ENCODE measurements around the gene PICK1. TPM values are rescaled to one million over a fixed set of nuclear protein-coding genes. Genes with fewer than 3 reads are reported as not detected.

The PICK1 gene
- total RNA-seq, 2 donors from 2014 or later = 15.7 to 17.5 TPM

DNA sequence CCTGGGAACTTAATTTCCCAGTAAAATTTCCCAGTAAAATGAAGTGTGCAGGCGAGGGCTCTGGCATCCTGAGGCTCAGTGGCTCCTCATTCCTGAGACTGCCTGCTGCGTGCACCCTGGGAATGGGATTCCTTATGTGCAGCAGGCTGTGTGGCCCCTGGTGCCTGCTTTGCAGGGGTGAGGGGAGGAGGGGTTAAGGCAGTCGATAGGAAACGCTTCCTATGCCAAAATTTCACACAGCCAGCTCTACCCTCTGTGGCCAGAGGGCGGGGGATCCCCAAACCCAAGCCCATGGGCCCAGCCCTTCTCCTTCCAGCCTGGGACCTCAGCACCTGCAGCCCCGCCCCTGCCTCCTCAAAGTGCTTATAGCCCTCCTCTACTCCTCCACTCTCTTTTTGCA is 65.4 kb downstream of the PICK1 start:
- DNase-seq (ENCODE audit: low spot score) = no peak
- intact Hi-C loops (cut with DNase I) = loop anchor here in 1 of 2 donors (5.0 kb wide), 1 partner anchor 725 kb away; no protein-coding TSS in a partner anchor

GRCh38 chr22:38124236-38124974 is 67.2 kb downstream of the PICK1 start:
- DNase-seq (ENCODE audit: low spot score) = no peak
- intact Hi-C loops (cut with DNase I) = loop anchor here in 1 of 2 donors (1.0 to 5.0 kb wide), 2 partner anchors 34 to 727 kb away; no protein-coding TSS in a partner anchor

- intact Hi-C loops (cut with DNase I) = no loop called here
- DNase-seq (ENCODE audit: low spot score) = no peak
These were observed 67.9 kb downstream of the PICK1 start for GRCh38 chr22:38125038-38125610.

Other genes with a start within 250 kb of the PICK1 start
- gene GCAT, start 249.5 kb upstream of the PICK1 start, total RNA-seq = 1 to 10 TPM; 3.3 to 6.2 TPM
- gene GALR3, start 234.0 kb upstream of the PICK1 start, total RNA-seq = not detected
- 10 to 100 TPM; 13.3 to 15.1 TPM for gene ANKRD54, start 213.1 kb upstream of the PICK1 start, total RNA-seq
- 100 to 1,000 TPM; 260 to 267 TPM for gene EIF3L, start 208.0 kb upstream of the PICK1 start, total RNA-seq
- gene MICALL1, start 151.1 kb upstream of the PICK1 start, total RNA-seq = 10 to 100 TPM; 77.0 to 80.8 TPM
- gene C22orf23, start 103.8 kb upstream of the PICK1 start, total RNA-seq = under 1 TPM; 0.32 to 0.33 TPM
- 10 to 100 TPM; 46.5 to 60.2 TPM for gene POLR2F, start 103.7 kb upstream of the PICK1 start, total RNA-seq
- gene SOX10, start 72.8 kb upstream of the PICK1 start, total RNA-seq = 1 to 10 TPM in 1 of 2 donors, under 1 TPM in 1; 0.32 to 1.6 TPM
- under 1 TPM; 0.51 to 0.57 TPM for gene SLC16A8, start 26.8 kb downstream of the PICK1 start, total RNA-seq
- under 1 TPM; 0.24 to 0.37 TPM for gene BAIAP2L2, start 53.3 kb downstream of the PICK1 start, total RNA-seq
- 10 to 100 TPM; 13.7 to 14.3 TPM for gene PLA2G6, start 124.4 kb downstream of the PICK1 start, total RNA-seq
- gene MAFF, start 144.6 kb downstream of the PICK1 start, total RNA-seq = 10 to 100 TPM; 22.1 to 72.7 TPM
- gene TMEM184B, start 215.6 kb downstream of the PICK1 start, total RNA-seq = 10 to 100 TPM; 42.9 to 49.7 TPM